Ishikawa (cell line): Measurements from ENCODE around the gene EPN2.

Experiments
- CEBPB ChIP-seq: IDR thresholded peaks from 2 replicates; pipeline ENCODE4 v1.6.1; 2012
- CREB1 ChIP-seq: IDR thresholded peaks from 2 replicates; pipeline ENCODE4 v1.6.1; 2012; ENCODE audit warnings: low read depth
- EGR1 ChIP-seq: IDR thresholded peaks from 2 replicates; pipeline ENCODE4 v1.6.1; 2012
- EP300 ChIP-seq: IDR thresholded peaks from 2 replicates; pipeline ENCODE4 v1.6.1; 2012; ENCODE audit warnings: borderline replicate concordance
- FOXM1 ChIP-seq: IDR thresholded peaks from 2 replicates; pipeline ENCODE4 v1.6.1; 2012; ENCODE audit warnings: low read depth, borderline replicate concordance
- MAX ChIP-seq: IDR thresholded peaks from 2 replicates; pipeline ENCODE4 v1.6.1; 2012
- NFIC ChIP-seq: IDR thresholded peaks from 2 replicates; pipeline ENCODE4 v1.6.1; 2012
- RAD21 ChIP-seq: IDR thresholded peaks from 2 replicates; pipeline ENCODE4 v1.6.1; 2012; ENCODE audit warnings: low read depth
- REST ChIP-seq: IDR thresholded peaks from 2 replicates; pipeline ENCODE4 v1.6.1; 2012; ENCODE audit warnings: low read depth, mild to moderate bottlenecking
- TAF1 ChIP-seq: IDR thresholded peaks from 2 replicates; pipeline ENCODE4 v1.6.1; 2012; ENCODE audit warnings: low read depth, mild to moderate bottlenecking
- TCF12 ChIP-seq: IDR thresholded peaks from 2 replicates; pipeline ENCODE4 v1.6.1; 2012; ENCODE audit warnings: low read depth
- TEAD4 ChIP-seq: IDR thresholded peaks from 2 replicates; pipeline ENCODE4 v1.6.1; 2012
- USF1 ChIP-seq: IDR thresholded peaks from 2 replicates; pipeline ENCODE4 v1.6.1; 2012
- YY1 ChIP-seq: IDR thresholded peaks from 2 replicates; pipeline ENCODE4 v1.6.1; 2012; ENCODE audit warnings: low read depth
- ZBTB7A ChIP-seq: IDR thresholded peaks from 2 replicates; pipeline ENCODE4 v1.6.1; 2012; ENCODE audit warnings: low read depth

The EPN2 gene

GRCh38 chr17:19336938-19337711, 100.0 kb downstream of the EPN2 start:
- TF ChIP-seq EP300 (no peak), FOXM1 (no peak), MAX (peak; percentile 85), EGR1 (no peak), TEAD4 (no peak), RAD21 (peak; percentile 26), NFIC (no peak), CEBPB (no peak), TCF12 (no peak)

GRCh38 chr17:19337712-19338023, 100.5 kb downstream of the EPN2 start:
- TF ChIP-seq MAX (no peak), TEAD4 (no peak), REST (no peak), EGR1 (no peak), RAD21 (no peak), CREB1 (no peak), ZBTB7A (no peak), CEBPB (no peak), YY1 (no peak), TAF1 (no peak), EP300 (no peak), FOXM1 (no peak), USF1 (no peak)

- TF ChIP-seq RAD21 (peak; percentile 52), ZBTB7A (no peak)
These were observed 101.1 kb downstream of the EPN2 start for GRCh38 chr17:19338031-19338990.

GRCh38 chr17:19339341-19339815, 102.2 kb downstream of the EPN2 start:
- TF ChIP-seq MAX, result no peak

GRCh38 chr17:19341211-19341631, 104.1 kb downstream of the EPN2 start:
- TF ChIP-seq CEBPB (no peak), NFIC (no peak), REST (no peak), FOXM1 (no peak), TCF12 (no peak), CREB1 (no peak), TAF1 (no peak), EGR1 (no peak), TEAD4 (no peak), EP300 (no peak), USF1 (no peak), RAD21 (no peak), YY1 (no peak), ZBTB7A (no peak)
